ENCODE data around the gene GDPD1. TPM values are rescaled to one million over a fixed set of nuclear protein-coding genes. Genes with fewer than 3 reads are reported as not detected.

Gene GDPD1
- total RNA-seq, 1 experiment from 2014 or later: 2.6 TPM

GRCh38 chr17:59304811-59305210 is 84.5 kb downstream of the GDPD1 start:
- no peak overlapping the region for H3K4ac ChIP-seq (ENCODE audit: low read depth, low read length)
- Mint-ChIP-seq H3K9me3 (no peaks in the 10 kb centered on the region; a peak in 1 of 5 replicates), H3K4me3 (no peak overlapping the region), H3K4me1 (no peaks in the 10 kb centered on the region), H3K36me3 (ENCODE audit: insufficient read depth in 1 of 3, low read depth in 3 of 3) (no peaks in the 10 kb centered on the region), H3K27me3 (ENCODE audit: low read depth) (no peaks in the 10 kb centered on the region), H3K27ac (no peak overlapping the region)
- H3K14ac ChIP-seq (ENCODE audit: insufficient read depth, low read length): no peak overlapping the region
- no CpG with 5 or more reads among the region's 2 CpGs for WGBS (ENCODE audit: extremely low coverage, insufficient read length, low lambda C conversion rate)
- no peak overlapping the region for H3K18ac ChIP-seq (ENCODE audit: insufficient read length, low read depth, low read length)
- H4K8ac ChIP-seq (replicated peaks; ENCODE audit: insufficient read length, low read depth, low read length): no peak overlapping the region
- no peak overlapping the region for H4K5ac ChIP-seq (ENCODE audit: insufficient read length, low read depth, low read length)
- H3K27me3 ChIP-seq (ENCODE audit: insufficient read depth, low read length): no peaks in the 10 kb centered on the region
- H3T11ph ChIP-seq (ENCODE audit: low read length): no peak overlapping the region
- H2BK15ac ChIP-seq (ENCODE audit: low read depth, low read length): no peak overlapping the region
- H4K20me1 ChIP-seq (ENCODE audit: control insufficient read depth, insufficient read depth, insufficient read length): no peaks in the 10 kb centered on the region
- H3K23ac ChIP-seq (ENCODE audit: insufficient read length, low read depth, low read length): no peak overlapping the region
- no peak overlapping the region for H3K56ac ChIP-seq (ENCODE audit: insufficient read length, low read depth, low read length)
- H2BK5ac ChIP-seq (ENCODE audit: insufficient read length, low read length): no peak overlapping the region
- H2BK12ac ChIP-seq (ENCODE audit: insufficient read length, low read depth, low read length): no peak overlapping the region
- no peak overlapping the region for H4K91ac ChIP-seq (ENCODE audit: insufficient read length, low read depth, low read length)
- H3K23me2 ChIP-seq (ENCODE audit: insufficient read length, low read depth, low read length, poor library complexity, severe bottlenecking): no peaks in the 10 kb centered on the region
- H3K9me3 ChIP-seq (ENCODE audit: control insufficient read depth, low read depth, low read length): no peaks in the 10 kb centered on the region
- no peak overlapping the region for H2BK20ac ChIP-seq (ENCODE audit: low read depth, low read length, poor library complexity, severe bottlenecking)
- no peak overlapping the region for H3K27ac ChIP-seq (ENCODE audit: insufficient read length, low read depth, low read length)
- no peaks in the 10 kb centered on the region for H3K79me1 ChIP-seq (ENCODE audit: insufficient read depth, low read depth, low read length, poor library complexity, severe bottlenecking)
- no peak overlapping the region for H2BK120ac ChIP-seq (ENCODE audit: low read depth, low read length, poor library complexity, severe bottlenecking)
- H2AK5ac ChIP-seq (ENCODE audit: insufficient read length, low read length): no peak overlapping the region
- H3K4me2 ChIP-seq (ENCODE audit: insufficient read depth, insufficient read length, low read length): no peak overlapping the region
- no peaks in the 10 kb centered on the region for H3K79me2 ChIP-seq (ENCODE audit: insufficient read depth, low read length)
- no peak for DNase-seq
- no peak overlapping the region for H2AFZ ChIP-seq (ENCODE audit: low read length)
- H3K4me1 ChIP-seq (ENCODE audit: insufficient read depth, low read length): no peaks in the 10 kb centered on the region
- no peak for TF ChIP-seq CTCF (conservative IDR thresholded peaks at IDR 0.05)
- H3K9ac ChIP-seq (ENCODE audit: extremely low read depth, insufficient read length, low read length): no peak overlapping the region
